Epidermal melanocyte (primary cell): Measurements from ENCODE around the gene NCOR2.
A peak's percentile ranks its signal among the peaks of the same experiment; 100 is the strongest.

Source experiments
- DNase-seq: peaks from one replicate; pipeline ENCODE4 v3.0.0; 2011; ENCODE audit warnings: low spot score; ENCODE audit not compliant: insufficient read length

The NCOR2 gene

DNA sequence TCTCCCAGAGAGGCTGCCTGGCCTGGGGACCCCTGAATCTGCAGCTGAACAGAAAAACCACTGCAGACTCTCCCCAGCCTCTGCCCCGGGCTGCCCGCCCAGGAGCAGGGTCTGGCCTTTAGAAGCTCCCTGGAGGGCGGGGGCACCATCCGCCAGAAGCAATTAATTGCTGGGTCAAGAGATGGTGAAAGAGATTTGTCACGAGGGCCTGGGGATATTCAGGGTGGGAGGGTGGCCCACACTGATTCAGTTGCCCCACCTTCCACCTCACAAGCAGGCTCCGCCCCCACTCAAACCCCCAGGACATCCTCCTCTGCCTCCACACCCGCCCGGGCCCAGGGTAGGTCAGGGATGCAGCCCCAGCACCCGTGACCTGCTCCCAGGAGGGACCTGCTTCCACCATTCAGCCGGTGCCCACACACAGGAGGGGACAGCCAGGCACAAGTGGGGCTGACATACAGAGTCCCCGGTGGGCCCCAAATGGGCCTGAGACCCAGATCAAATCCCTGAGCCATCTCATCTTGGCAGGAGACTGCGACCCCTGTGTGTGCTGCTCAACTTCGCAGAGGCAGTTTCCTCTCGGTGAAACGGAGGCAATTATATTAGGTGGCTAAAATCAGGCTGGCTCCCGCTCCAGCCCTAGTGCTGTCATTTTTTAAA, 23.0 kb downstream of the NCOR2 start:
- no peak for DNase-seq

DNA sequence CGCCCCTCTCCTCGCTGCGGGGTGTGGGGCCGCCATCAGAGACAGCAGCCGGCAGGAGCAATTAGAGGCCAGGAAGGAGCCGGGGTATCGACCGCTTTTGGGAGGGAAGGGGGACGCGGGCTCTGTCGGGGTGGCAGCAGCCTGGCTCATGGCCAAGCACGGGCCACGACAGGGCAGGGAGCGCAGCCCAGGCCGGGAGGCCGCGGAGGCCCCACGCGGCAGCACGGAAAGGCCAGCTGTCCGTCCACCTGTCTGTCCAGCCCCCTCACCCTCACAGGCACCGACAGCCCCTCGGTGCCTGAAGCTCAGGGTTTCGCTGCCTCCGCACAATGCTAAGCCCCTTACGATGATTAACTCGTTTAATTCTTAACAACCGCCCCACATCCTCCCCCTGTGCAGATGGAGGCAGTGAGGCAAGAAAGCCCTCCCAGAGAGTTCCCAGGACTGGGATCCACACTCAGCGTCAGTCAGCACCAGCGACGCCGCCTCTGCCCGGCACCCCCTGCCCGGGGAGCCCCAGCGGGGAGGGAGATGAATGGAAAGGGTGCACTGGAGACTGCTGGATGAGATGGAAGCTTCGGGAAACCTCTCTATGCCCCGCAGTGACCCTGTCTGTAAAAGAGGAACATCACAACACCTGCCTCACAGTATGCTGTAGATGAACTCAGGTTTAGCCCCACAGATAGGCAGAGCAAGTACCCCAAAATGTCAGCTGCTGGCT, 23.7 kb downstream of the NCOR2 start:
- DNase-seq, result no peak

DNA sequence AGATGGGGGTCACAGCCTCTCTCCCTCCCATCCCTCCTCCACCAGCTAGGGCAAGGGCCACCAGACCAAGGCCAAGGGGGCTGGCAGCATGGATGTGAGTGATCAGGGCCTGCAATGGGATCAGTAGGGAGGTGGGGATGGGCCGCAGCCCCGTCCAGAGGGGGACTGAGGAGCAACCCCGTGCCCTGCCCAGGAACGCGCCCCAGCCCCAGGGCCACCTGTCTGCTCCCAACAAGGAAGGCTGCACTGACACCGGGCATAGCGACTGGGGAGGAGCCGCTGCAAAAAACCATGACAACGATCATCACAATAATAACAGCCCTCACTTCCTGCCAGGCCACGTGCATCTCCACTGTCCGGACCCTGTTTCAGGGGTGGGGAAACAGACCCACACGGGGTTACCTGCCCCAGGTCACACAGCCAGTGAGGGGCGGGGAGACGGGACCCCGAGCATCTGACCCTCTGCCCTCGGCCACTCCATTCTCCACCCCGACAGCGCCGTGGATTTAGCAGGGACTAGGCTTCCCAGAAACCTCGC, 24.3 kb downstream of the NCOR2 start:
- DNase-seq, result no peak

DNA sequence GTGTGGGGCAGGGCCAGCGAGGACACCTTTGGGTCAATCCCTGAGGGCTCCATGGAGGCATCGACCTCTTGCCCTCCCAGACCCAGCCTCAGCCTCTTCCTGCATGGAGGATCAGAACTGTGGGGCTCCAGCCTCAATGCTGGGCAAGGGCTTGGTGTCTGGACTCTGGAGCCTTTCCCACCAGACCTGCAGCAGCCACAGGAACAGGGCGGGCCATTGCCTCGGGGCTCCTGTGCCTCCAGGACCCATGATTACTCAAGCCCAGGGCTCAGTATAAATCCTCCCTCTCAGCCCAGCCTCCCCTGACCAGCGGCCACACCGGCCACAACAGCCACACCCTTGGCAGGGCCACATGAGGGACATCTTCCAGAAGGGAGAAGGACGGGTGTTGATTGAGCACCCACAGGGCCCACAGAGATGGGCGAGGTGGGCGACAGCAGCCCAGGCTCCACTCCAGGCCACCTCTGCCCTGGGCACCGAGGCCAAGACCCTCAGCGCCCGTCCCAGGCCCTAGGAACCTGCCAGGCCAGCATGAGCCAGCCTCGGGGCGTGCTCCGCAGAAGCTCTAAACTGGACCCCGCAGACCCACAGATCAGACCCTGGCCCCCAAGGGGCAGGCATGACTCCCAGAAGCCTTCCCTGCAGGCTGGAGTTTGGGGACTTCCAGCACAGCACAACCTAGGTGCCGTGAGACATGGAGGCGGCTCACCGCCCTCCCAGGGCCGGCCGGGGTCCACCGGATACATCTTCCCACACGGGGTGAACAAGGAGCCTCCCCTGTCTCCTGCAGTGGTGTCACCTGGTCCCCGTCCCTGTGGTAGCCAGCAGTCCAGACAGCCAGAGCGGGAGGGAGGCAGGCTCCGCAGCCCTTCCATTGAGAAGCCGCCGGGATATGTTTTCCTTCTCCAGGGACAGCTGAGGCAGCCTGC, 25.1 kb downstream of the NCOR2 start:
- no peak for DNase-seq

DNA sequence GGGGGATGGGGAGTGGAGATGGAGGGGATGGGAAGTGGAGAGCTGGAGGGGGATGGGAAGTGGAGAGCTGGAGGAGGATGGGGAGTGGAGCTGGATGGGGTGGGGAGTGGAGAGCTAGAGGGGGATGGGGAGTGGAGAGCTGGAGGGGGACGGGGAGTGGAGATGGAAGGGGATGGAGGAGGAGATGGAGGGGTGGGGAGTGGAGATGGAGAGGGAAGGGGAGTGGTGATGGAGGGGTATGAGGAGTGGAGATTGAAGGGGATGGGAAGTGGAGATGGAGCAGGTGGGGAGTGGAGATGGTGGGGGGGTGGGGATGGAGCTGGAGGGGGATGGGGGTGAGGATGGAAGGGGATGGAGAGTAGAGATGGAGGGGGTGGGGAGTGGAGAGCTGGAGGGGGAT, 26.1 kb downstream of the NCOR2 start:
- no peak for DNase-seq

DNA sequence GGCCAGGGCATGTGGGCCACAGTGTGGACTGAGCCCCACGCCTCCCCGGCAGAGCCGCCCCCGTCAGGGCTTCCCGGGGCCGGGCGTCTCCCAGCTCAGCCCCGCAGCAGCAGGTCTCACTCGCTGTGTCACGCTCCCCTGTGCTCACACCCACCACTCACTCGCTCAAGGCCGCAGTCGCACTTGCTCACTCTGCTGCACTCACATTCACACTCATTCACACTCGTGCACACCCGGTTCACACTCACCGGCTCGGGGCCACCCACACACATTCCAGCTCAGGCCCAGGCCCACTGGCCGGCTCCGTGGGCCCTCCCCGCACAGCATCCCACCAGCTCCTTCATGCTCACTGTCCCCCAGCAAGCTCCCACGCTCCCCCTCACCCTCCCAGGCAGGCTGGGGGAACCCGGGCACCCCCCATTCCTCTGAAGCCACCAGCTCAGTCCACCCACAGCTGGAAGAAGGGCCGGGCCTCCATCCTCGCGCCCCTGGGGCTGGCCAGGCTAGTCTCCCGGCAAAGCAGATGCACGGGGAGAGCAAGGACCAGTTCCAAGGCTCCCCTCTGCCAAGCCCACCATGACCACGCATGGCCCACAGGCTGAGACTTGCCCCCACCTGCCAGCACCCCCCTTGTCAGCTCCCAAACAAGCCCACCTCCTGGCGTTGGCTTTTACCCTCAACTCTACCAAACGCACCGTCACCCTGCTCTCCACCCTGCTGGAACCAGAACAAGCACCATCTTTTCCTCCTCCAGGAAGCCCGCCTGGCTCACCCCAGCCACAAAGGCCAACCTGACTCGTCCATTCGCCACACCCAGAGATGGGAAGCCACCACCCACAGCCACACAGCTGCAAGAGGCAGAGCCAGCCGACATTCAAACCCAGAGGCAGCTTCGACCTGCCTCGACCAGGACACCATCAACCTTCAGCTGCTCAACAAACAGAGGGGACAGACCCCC, 28.0 kb downstream of the NCOR2 start:
- DNase-seq, result no peak

DNA sequence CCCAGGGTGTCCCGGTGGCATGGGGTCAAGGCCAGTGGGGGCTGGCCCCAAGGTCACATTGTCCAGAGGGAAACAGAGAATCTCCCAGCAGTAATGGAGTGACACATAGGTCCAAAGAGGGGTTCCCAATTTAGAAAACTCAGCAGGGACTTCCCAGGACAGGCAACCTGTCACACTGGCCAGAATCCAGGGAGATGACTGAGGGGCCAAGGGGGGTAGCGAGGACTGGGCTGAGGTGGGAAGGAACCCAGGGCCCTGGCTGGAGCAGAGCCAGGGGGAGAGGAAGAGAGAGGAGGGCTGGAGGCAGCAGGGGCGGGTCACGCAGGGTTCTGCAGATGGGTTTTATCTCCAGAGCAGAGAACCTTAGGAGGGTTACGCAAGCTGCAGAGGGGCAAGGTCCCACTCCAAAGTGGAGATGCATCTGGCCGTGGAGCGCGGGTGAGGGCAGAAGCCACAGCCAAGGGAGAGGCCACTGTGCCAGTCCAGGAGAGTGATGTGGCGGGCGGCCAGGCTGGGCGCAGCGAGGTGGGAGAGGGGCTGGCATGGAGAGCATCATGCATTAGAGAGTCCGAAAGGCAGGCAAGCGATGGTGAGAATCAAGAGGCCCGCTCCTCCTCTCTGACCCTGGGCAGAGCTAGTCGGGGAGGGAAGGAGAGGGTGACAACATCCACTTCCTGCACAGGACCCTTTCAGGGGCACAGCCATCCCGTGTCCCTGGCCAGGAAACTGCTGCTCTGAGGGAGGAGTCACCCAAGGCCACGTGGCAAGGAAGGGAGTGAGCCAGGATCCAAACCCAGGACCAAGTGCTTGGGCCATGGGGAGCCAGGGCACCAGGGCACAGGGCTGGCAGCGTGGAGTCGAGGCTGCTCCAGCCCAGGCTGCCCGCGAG, 29.0 kb downstream of the NCOR2 start:
- DNase-seq, result no peak

DNA sequence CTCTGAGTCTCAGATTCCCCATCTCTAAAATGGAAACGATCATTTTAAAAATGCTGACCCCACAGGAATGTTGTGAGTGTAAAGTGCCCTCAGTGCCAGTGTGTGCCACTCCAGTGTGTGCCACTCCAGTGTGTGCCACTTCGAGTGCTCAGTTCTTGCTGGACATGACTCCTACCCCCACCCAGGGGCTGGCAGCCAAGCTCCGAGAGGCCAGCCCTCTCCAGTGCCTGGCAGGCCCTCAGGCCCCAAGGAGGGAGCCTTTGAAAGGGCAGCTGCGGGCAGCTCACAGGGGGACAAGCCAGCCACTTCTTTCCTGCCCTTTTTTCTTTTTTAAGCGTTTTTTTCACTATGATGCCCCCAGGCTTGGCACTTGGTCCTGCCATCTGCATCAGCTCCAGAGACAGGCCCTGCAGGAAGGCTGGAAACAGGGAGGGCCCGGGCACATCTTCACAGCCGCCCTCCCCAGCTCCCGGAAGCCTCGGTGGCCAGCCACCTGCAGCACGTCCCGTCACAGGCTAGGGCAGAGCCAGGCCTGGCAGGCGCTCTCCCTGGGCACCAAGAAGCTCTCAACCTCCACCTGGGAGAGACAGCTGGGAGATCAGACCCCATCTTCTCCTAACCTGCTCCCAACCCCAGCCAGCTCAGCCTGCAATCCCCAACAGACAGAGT, 29.8 kb downstream of the NCOR2 start:
- DNase-seq, result no peak

DNA sequence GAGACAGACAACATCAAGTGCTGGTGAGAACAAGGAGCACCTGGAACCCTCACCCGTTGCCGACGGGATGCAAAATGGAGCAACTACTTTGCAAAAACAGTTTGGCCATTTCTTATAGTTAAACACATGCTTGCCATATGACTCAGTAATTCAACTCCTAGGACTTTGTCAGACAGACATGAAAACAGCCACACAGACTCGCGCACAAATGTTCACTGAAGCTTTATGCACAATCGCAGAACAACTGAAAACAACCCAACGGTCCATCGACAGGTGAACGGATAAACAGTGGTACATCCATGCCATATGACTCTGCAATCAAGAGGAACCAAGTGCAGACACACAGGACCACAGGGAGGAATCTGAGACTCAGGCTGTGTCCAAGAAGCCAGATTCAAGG, 30.8 kb downstream of the NCOR2 start:
- DNase-seq, result no peak

DNA sequence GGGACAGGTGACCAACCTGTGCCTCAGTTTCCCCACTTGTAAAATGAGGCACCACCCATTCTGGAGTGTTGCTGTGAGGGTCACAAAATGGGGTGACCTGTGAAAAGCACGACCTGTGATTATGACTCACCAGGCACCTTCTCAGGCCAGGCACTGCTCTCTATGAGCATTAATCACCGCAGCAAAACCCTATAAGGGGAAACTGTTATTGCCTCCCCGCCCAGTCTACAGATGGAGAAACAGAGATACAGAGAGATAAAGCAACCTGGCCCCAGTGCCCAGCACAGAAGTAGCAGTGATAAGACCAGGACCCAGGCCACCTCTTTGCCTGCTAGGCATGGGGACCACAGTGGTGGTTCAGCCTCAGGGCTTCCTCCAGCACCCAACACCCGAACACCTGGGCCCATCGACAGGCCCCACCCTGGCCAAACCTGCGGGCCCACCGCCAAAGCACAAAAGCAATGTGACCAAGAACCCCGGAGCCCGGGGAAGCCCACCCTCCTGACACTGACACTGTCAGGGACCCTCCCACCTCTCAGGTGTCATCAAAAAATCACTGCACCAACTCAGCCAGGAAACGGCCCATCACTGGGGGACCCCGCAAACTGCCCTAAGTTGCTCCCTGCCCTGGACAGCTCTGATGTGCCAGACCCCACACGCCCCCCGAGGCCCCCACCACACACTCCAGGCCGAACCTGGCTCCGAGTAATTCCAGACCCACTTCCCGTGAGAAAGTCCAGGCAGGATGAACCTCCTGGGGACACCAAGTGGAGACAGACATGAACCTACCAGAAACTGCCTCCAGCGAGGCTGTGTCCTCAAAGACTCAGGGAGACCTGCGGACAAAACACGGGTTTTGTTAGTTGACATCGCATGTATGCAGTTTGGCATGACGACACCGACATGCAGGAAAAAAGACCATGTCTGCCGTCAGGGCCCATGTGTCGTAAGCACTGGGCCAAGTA, 32.4 kb downstream of the NCOR2 start:
- DNase-seq, result no peak

DNA sequence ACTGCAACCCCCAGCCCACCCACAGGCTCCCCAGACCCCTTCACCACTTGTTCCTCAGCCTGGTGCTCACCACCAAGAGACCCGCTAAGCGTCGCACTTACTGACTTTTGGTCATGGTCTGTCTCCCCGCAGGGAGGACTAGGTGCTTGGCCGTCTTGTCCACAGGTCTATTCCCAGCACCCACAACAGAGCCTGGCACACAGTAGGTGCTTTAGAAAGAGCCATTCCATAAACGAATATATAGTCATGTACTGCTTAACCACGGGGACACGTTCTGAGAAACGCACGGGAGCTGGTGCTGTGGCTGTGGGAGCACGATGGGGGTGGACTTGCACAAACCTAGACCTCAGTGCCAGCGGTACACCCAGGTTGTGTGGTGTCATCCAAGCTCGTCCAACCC, 34.0 kb downstream of the NCOR2 start:
- DNase-seq, result no peak

DNA sequence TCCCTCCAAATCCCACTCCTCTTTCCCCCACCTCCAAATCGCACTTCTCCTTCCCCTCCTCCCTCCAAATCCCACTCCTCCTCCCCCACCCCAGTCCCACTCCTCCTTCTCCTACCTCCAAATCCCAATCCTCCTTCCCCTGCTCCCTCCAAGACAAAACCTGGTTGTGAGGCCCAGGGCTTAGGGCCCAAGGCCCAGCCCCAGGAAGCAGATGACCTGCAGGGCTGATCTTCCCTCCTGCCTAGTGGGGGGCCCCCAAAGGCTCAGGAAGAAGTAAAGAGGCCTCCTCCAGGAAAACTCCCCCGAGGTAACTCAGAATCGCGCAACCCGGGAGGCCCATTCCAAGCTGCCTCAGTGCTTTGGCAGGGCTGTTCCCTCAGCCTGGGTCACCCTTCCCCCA, 34.4 kb downstream of the NCOR2 start:
- DNase-seq, result no peak

DNA sequence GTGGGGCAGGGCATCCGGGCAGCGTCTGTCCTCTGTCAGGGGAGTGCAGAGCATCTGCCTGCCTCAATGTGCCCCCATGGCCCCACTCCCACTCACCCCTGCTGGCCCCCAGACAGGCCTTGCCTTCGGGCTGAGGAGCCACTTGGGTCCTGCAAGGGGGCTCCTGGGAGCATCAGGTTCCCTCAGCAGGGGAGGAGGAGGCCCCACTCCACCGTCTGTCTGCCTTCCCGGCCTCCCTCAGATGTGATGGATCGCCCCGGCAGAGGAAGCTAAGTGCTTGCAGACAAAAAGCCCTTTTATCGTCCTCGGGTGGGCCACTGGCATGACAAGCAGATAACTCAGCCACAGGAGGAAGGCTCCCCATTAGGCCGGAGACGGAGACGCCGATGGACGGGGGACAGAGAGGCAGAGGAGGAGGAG, 35.1 kb downstream of the NCOR2 start:
- peak; percentile 56 for DNase-seq

DNA sequence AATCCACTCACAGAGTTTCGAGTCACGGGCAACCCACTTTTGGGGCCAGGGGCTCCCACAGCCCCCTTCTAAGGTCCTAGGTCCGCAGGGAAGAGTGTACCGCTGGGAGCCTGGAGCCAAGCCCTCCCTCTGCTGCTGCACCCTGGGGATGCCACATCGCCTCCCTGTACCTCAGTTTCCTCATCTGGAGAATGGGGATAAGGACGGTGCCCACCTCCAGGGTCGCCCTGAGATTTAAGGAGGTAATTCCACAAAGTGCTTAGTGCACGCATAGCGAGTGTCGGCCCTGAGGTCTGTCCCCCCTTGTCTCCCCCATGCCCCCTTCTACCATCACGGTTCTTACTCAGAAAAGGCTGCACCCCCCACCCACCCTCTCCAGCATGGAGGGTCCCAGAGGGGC, 35.5 kb downstream of the NCOR2 start:
- DNase-seq, result no peak

DNA sequence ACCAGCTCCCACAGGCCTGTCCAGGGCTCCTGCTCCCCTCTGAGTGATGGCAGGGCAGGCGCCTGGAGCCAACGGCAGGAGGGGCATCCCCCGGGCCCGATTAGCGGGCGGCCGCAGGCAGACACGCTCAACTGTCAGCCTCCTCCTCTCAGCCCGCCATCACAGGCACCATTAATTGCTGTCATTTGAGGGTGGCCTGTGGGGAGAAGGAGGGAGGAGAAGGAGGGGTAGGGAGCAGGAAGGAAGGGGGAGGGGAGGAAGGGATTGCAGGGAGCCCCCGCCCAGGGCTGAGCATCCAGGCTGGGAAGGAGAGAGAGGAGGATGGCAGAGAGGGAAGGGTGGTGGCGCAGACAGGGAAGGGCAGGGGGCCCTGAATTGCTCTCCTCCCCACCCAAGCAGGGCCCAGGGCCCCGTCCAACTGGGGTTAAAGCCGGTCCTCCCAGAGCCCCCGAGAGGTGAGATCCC, 36.1 kb downstream of the NCOR2 start:
- DNase-seq, result no peak

DNA sequence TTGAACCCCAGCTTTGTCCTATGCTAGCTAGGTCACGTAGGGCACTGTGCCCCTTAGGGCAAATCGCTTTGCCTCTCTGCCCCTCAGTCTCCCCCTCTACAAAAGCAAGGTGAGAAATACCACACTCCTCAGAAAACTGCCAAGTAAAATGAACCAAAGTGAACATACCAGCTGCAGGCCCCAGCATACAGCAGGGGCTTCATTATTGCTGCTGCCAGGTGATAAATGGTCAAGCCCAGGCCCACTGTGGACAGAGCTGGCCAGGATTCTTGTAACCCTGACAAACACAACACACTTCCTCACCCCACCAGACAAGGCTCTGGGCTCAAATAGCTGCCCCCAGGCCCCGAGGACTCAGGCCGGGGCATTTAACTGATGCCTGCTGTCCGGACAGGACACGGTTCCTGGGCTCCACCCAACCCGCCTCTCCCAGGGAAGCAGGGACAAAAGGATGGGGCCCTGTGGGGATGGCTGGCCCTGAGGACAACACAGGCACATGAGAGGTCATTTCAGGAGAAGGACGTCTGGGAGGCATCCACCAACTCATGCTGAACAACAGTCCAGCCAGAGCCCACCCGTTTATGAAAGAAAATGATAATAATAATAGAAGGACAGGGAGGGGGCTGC, 36.7 kb downstream of the NCOR2 start:
- no peak for DNase-seq

DNA sequence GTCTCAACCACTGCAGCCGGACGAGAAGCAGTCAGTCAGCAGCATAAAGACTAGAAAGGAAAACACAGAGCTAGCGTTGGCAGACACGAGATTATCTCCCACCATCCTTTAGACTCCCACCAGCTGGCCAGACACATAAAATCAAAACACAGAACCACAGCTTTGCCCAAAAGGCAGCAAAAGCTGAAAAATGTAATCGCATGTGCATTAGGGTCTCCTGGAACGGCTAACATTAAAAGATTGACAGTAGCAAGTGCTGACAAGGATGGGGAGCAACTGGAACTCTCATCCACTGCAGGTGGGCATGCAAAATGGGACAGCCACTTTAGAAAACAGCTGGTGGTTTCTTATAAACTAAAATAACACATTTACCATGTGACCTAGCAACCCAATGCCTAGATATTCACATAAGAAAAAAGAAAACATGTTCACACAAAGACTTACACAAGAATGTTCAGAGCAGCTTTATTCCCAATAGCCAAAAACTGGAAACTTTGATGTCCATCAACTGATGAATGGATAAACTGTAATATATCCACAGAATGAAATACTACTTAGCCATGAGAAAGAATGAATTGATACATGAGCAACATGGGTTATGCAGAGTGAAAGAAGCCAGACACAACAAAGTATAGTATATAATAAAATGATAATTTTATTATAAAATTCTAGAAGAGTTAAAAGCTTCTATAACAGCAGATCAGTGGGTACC, 37.7 kb downstream of the NCOR2 start:
- DNase-seq, result no peak
